BLaER1 treated with 17β-estradiol and CSF1 and Interleukin-3, amounts not matched to agents 10 nM and 100 nM (cell line): ENCODE data around the gene HS1BP3.

ENCODE experiments used
- H3K27ac ChIP-seq, 11 experiments: shearing (Covaris generic); formaldehyde crosslinking; 2 replicates each; pipeline ENCODE4 v1.8.1; 2022
- H3K27me3 ChIP-seq, 11 experiments: shearing (Covaris generic); formaldehyde crosslinking; 2 replicates each; pipeline ENCODE4 v1.8.1; 2022
- H3K36me3 ChIP-seq, 11 experiments: shearing (Covaris generic); formaldehyde crosslinking; 2 replicates each; pipeline ENCODE4 v1.8.1; 2022
- H3K4me1 ChIP-seq, 10 experiments: shearing (Covaris generic); formaldehyde crosslinking; 2 replicates each; pipeline ENCODE4 v1.8.1; 2022
- H3K4me2 ChIP-seq, 11 experiments: shearing (Covaris generic); formaldehyde crosslinking; 2 replicates each; pipeline ENCODE4 v1.8.1; 2022
- H3K4me3 ChIP-seq, 10 experiments: shearing (Covaris generic); formaldehyde crosslinking; 2 replicates each; pipeline ENCODE4 v1.8.1; 2022
- H3K9ac ChIP-seq, 11 experiments: shearing (Covaris generic); formaldehyde crosslinking; 2 replicates each; pipeline ENCODE4 v1.8.1; 2022
- H3K9me3 ChIP-seq, 11 experiments: shearing (Covaris generic); formaldehyde crosslinking; replicated peaks in 1 of 11; 2 replicates each; pipeline ENCODE4 v1.8.1; 2022
- H4K20me1 ChIP-seq, 11 experiments: shearing (Covaris generic); formaldehyde crosslinking; 2 replicates each; pipeline ENCODE4 v1.8.1; 2022
- Cebpa-rat ChIP-seq, 11 experiments: shearing (Covaris generic); IDR thresholded peaks; 2 replicates each; pipeline ENCODE4 v1.8.1; 2022

HS1BP3 gene

GRCh38 chr2:20672201-20672951 lies 21.5 kb upstream of the HS1BP3 start:
- no peak for TF ChIP-seq Cebpa-rat (IDR thresholded peaks at IDR 0.05)
- H4K20me1 ChIP-seq: peaks cover 0 to 64% (median 37%) of the 10 kb centered on the region in 11 experiments; a peak in 17 of 22 replicates
- peaks cover 0 to 19% (median 9%) of the 10 kb centered on the region in 11 experiments; a peak in 7 of 22 replicates for H3K9me3 ChIP-seq
- H3K4me1 ChIP-seq: peaks cover 24 to 43% (median 32%) of the 10 kb centered on the region in 10 experiments
- no peak overlapping the region for H3K9ac ChIP-seq
- no peaks in the 10 kb centered on the region for H3K36me3 ChIP-seq
- H3K4me2 ChIP-seq: 0 out of 22 replicates have a peak overlapping the region, but pooled peaks of 1 of the 11 experiments have one; percentile 9
- H3K4me3 ChIP-seq: no peak overlapping the region
- peaks cover 34 to 64% (median 53%) of the 10 kb centered on the region in 11 experiments for H3K27me3 ChIP-seq
- H3K27ac ChIP-seq: no peak overlapping the region

GRCh38 chr2:20671736-20672080 lies 20.8 kb upstream of the HS1BP3 start:
- Histone ChIP-seq H3K27me3 (peaks cover 40 to 70% (median 60%) of the 10 kb centered on the region in 11 experiments), H3K4me2 (no peak overlapping the region), H3K9ac (no peak overlapping the region), H3K4me3 (no peak overlapping the region), H3K4me1 (peaks cover 17 to 38% (median 27%) of the 10 kb centered on the region in 10 experiments), H4K20me1 (peaks cover 0 to 59% (median 35%) of the 10 kb centered on the region in 11 experiments; a peak in 17 of 22 replicates), H3K9me3 (peaks cover 0 to 19% (median 9%) of the 10 kb centered on the region in 11 experiments; a peak in 7 of 22 replicates), H3K36me3 (no peaks in the 10 kb centered on the region), H3K27ac (no peak overlapping the region)
- TF ChIP-seq Cebpa-rat (IDR thresholded peaks at IDR 0.05): no peak

- peaks cover 0 to 59% (median 34%) of the 10 kb centered on the region in 11 experiments; a peak in 17 of 22 replicates for H4K20me1 ChIP-seq
- H3K36me3 ChIP-seq: no peaks in the 10 kb centered on the region
- peaks cover 0 to 19% (median 9%) of the 10 kb centered on the region in 11 experiments; a peak in 7 of 22 replicates for H3K9me3 ChIP-seq
- peaks cover 13 to 38% (median 26%) of the 10 kb centered on the region in 10 experiments for H3K4me1 ChIP-seq
- no peak overlapping the region for H3K4me3 ChIP-seq
- no peak for TF ChIP-seq Cebpa-rat (IDR thresholded peaks at IDR 0.05)
- no peak overlapping the region for H3K9ac ChIP-seq
- H3K27ac ChIP-seq: no peak overlapping the region
- H3K4me2 ChIP-seq: no peak overlapping the region
- H3K27me3 ChIP-seq: peaks cover 45 to 76% (median 65%) of the 10 kb centered on the region in 11 experiments
Observed at GRCh38 chr2:20671036-20671735, 20.3 kb upstream of the HS1BP3 start.

- no peak overlapping the region for H3K27ac ChIP-seq
- H4K20me1 ChIP-seq: peaks cover 0 to 59% (median 40%) of the 10 kb centered on the region in 11 experiments; a peak in 17 of 22 replicates
- peaks cover 0 to 19% (median 9%) of the 10 kb centered on the region in 11 experiments; a peak in 7 of 22 replicates for H3K9me3 ChIP-seq
- peaks cover 53 to 83% (median 72%) of the 10 kb centered on the region in 11 experiments for H3K27me3 ChIP-seq
- H3K4me1 ChIP-seq: peaks cover 12 to 37% (median 25%) of the 10 kb centered on the region in 10 experiments
- no peak overlapping the region for H3K9ac ChIP-seq
- no peak overlapping the region for H3K4me2 ChIP-seq
- no peak for TF ChIP-seq Cebpa-rat (IDR thresholded peaks at IDR 0.05)
- no peak overlapping the region for H3K4me3 ChIP-seq
- no peaks in the 10 kb centered on the region for H3K36me3 ChIP-seq
Observed at GRCh38 chr2:20670315-20671035, 19.6 kb upstream of the HS1BP3 start.

GRCh38 chr2:20669562-20670314 lies 18.8 kb upstream of the HS1BP3 start:
- Histone ChIP-seq H3K9me3 (peaks cover 0 to 19% (median 9%) of the 10 kb centered on the region in 11 experiments; a peak in 7 of 22 replicates), H3K27me3 (peaks cover 60 to 90% (median 80%) of the 10 kb centered on the region in 11 experiments), H3K4me2 (no peak overlapping the region), H4K20me1 (peaks cover 0 to 61% (median 42%) of the 10 kb centered on the region in 11 experiments; a peak in 17 of 22 replicates), H3K27ac (no peak overlapping the region), H3K4me3 (no peak overlapping the region), H3K36me3 (no peaks in the 10 kb centered on the region), H3K4me1 (peaks cover 8 to 30% (median 18%) of the 10 kb centered on the region in 10 experiments; a peak in 18 of 20 replicates), H3K9ac (no peak overlapping the region)
- no peak for TF ChIP-seq Cebpa-rat (IDR thresholded peaks at IDR 0.05)

- Histone ChIP-seq H3K9me3 (peaks cover 0 to 19% (median 9%) of the 10 kb centered on the region in 11 experiments; a peak in 7 of 22 replicates), H3K27ac (no peak overlapping the region), H3K27me3 (peaks cover 68 to 95% (median 87%) of the 10 kb centered on the region in 11 experiments), H4K20me1 (peaks cover 0 to 61% (median 47%) of the 10 kb centered on the region in 11 experiments; a peak in 17 of 22 replicates), H3K4me3 (no peak overlapping the region), H3K4me2 (no peak overlapping the region), H3K9ac (no peak overlapping the region), H3K36me3 (no peaks in the 10 kb centered on the region), H3K4me1 (peaks cover 8 to 23% (median 16%) of the 10 kb centered on the region in 10 experiments; a peak in 18 of 20 replicates)
- no peak for TF ChIP-seq Cebpa-rat (IDR thresholded peaks at IDR 0.05)
Observed at GRCh38 chr2:20668871-20669475, 18.1 kb upstream of the HS1BP3 start.

- H3K36me3 ChIP-seq: no peaks in the 10 kb centered on the region
- TF ChIP-seq Cebpa-rat (IDR thresholded peaks at IDR 0.05): no peak
- peaks cover 0 to 19% (median 9%) of the 10 kb centered on the region in 11 experiments; a peak in 7 of 22 replicates for H3K9me3 ChIP-seq
- peaks cover 0 to 64% (median 50%) of the 10 kb centered on the region in 11 experiments; a peak in 17 of 22 replicates for H4K20me1 ChIP-seq
- H3K27ac ChIP-seq: no peak overlapping the region
- no peak overlapping the region for H3K9ac ChIP-seq
- H3K27me3 ChIP-seq: peaks cover 73 to 96% (median 91%) of the 10 kb centered on the region in 11 experiments
- H3K4me2 ChIP-seq: no peak overlapping the region
- no peak overlapping the region for H3K4me3 ChIP-seq
- peaks cover 8 to 22% (median 16%) of the 10 kb centered on the region in 10 experiments; a peak in 18 of 20 replicates for H3K4me1 ChIP-seq
Observed at GRCh38 chr2:20668451-20668850, 17.6 kb upstream of the HS1BP3 start.
